H1 (cell line): ENCODE data around the gene OR56A4. TPM values are rescaled to one million over a fixed set of nuclear protein-coding genes. Genes with fewer than 3 reads are reported as not detected.

ENCODE experiments used
- CTCF ChIA-PET: fragments of 300-600 bp; sonication (Branson Sonifier 250); formaldehyde crosslinking; loops from one replicate; lab custom pipeline; 2021; ENCODE audit not compliant: partially characterized antibody; lab: Charles Lee
- POLR2A ChIA-PET: fragments of 300-600 bp; sonication (Branson Sonifier 250); formaldehyde crosslinking; loops from one replicate; lab custom pipeline; 2021; ENCODE audit warnings: inconsistent platforms; ENCODE audit not compliant: partially characterized antibody; lab: Charles Lee
- DNase-seq, 2 experiments: peaks; one replicate each; pipeline versions ENCODE4 v3.0.0 to v3.0.0-alpha.2; 2010 to 2022; ENCODE audit warnings: low spot score in 2 of 2, low read depth in 1 of 2, mixed read lengths in 1 of 2
- FAIRE-seq: peaks from 2 replicates; lab custom pipeline; 2011; peaks lifted over from hg19 to GRCh38; lab: Jason Lieb, UNC
- H2AFZ ChIP-seq: 2 replicates; pipeline ENCODE4 v1.8.1; 2012; ENCODE audit warnings: low read length, inconsistent platforms
- H2AK5ac ChIP-seq: 2 replicates; pipeline ENCODE4 v1.6.1; 2013; ENCODE audit warnings: low read depth, low read length
- H2BK120ac ChIP-seq: replicated peaks from 2 replicates; pipeline ENCODE3; 2013; ENCODE audit warnings: low read depth, low read length, inconsistent platforms
- H2BK12ac ChIP-seq: 2 replicates; pipeline ENCODE4 v1.6.1; 2013; ENCODE audit warnings: low read depth, low read length
- H2BK15ac ChIP-seq: 2 replicates; pipeline ENCODE4 v1.6.1; 2013; ENCODE audit warnings: low read length
- H2BK20ac ChIP-seq: 2 replicates; pipeline ENCODE4 v1.6.1; 2013; ENCODE audit warnings: low read length
- H2BK5ac ChIP-seq: 2 replicates; pipeline ENCODE4 v1.6.1; 2013; ENCODE audit warnings: low read depth, low read length
- H3K14ac ChIP-seq: 2 replicates; pipeline ENCODE4 v1.6.1; 2013; ENCODE audit warnings: inconsistent platforms; ENCODE audit not compliant: insufficient read length
- H3K18ac ChIP-seq: 2 replicates; pipeline ENCODE4 v1.6.1; 2013; ENCODE audit warnings: low read length; ENCODE audit errors: extremely low read depth
- H3K23ac ChIP-seq: 2 replicates; pipeline ENCODE4 v1.6.1; 2013; ENCODE audit warnings: inconsistent platforms; ENCODE audit not compliant: insufficient read length
- H3K23me2 ChIP-seq: 2 replicates; pipeline ENCODE4 v1.6.1; 2013; ENCODE audit warnings: low read depth, low read length
- H3K27ac ChIP-seq: 2 replicates; pipeline ENCODE4 v1.6.1; 2011; ENCODE audit warnings: low read depth, low read length, inconsistent platforms
- H3K27me3 ChIP-seq, 4 experiments: replicated peaks in 1 of 4; 1 replicate in 1 of 4; 2 replicates in 3 of 4; pipeline versions ENCODE4 v1.6.1 to v1.8.1; 2011 to 2013; ENCODE audit warnings: low read length in 3 of 4, mild to moderate bottlenecking in 3 of 4, inconsistent platforms in 2 of 4, mixed read lengths in 2 of 4, moderate library complexity in 1 of 4; ENCODE audit not compliant: control insufficient read depth in 3 of 4, insufficient read depth in 3 of 4; ENCODE audit errors: extremely low read depth in 1 of 4
- H3K36me3 ChIP-seq, 4 experiments: 2 replicates each; pipeline versions ENCODE4 v1.6.1 to v1.8.1; 2011 to 2013; ENCODE audit warnings: mild to moderate bottlenecking in 4 of 4, low read length in 3 of 4, moderate library complexity in 2 of 4, control low read depth in 1 of 4, inconsistent platforms in 1 of 4; ENCODE audit not compliant: insufficient read depth in 4 of 4, control insufficient read depth in 2 of 4
- H3K4ac ChIP-seq: replicated peaks from 2 replicates; pipeline ENCODE3; 2013; ENCODE audit warnings: low read length, low read depth, mixed read lengths, inconsistent platforms; ENCODE audit not compliant: insufficient read length
- H3K4me1 ChIP-seq, 4 experiments: replicated peaks in 1 of 4; 1 replicate in 1 of 4; 2 replicates in 3 of 4; pipeline versions ENCODE4 v1.6.1 to v1.8.1; 2011 to 2013; ENCODE audit warnings: low read length in 3 of 4, inconsistent platforms in 2 of 4, mixed read lengths in 1 of 4; ENCODE audit not compliant: insufficient read depth in 4 of 4, control insufficient read depth in 3 of 4
- H3K4me2 ChIP-seq, 2 experiments: 2 replicates each; pipeline versions ENCODE4 v1.6.1 to v1.8.1; 2011 to 2013; ENCODE audit warnings: low read depth in 2 of 2, low read length in 2 of 2, control low read depth in 1 of 2, inconsistent platforms in 1 of 2, mild to moderate bottlenecking in 1 of 2; ENCODE audit not compliant: insufficient read depth in 1 of 2
- H3K4me3 ChIP-seq, 4 experiments: fragments of 200-600, 300-600 bp in 1 of 4; sonication (generic), shearing (Covaris generic), sonication (Bioruptor Twin) in 1 of 4; 2 replicates each; pipeline versions ENCODE4 v1.5.1 to v1.8.1; 2011 to 2016; ENCODE audit warnings: low read length in 4 of 4, low read depth in 3 of 4, control low read depth in 2 of 4, inconsistent platforms in 2 of 4, mild to moderate bottlenecking in 2 of 4, mixed read lengths in 1 of 4, moderate library complexity in 1 of 4; ENCODE audit not compliant: insufficient read depth in 2 of 4; ENCODE audit errors: extremely low read depth in 1 of 4
- H3K56ac ChIP-seq: replicated peaks from 2 replicates; pipeline ENCODE3; 2013; ENCODE audit warnings: low read depth, mild to moderate bottlenecking, mixed read lengths, low read length, inconsistent platforms; ENCODE audit not compliant: insufficient read length
- H3K79me1 ChIP-seq: 2 replicates; pipeline ENCODE4 v1.6.1; 2013; ENCODE audit warnings: low read depth, low read length, control low read depth
- H3K79me2 ChIP-seq, 2 experiments: 2 replicates each; pipeline versions ENCODE4 v1.6.1 to v1.8.1; 2012 to 2013; ENCODE audit warnings: low read length in 2 of 2, mild to moderate bottlenecking in 2 of 2, inconsistent platforms in 1 of 2; ENCODE audit not compliant: insufficient read depth in 2 of 2, control insufficient read depth in 1 of 2
- H3K9ac ChIP-seq, 4 experiments: replicated peaks in 1 of 4; 1 replicate in 1 of 4; 2 replicates in 3 of 4; pipeline versions ENCODE4 v1.6.1 to v1.8.1; 2011 to 2013; ENCODE audit warnings: low read depth in 3 of 4, low read length in 3 of 4, control low read depth in 2 of 4, mild to moderate bottlenecking in 2 of 4, moderate library complexity in 2 of 4, inconsistent platforms in 1 of 4; ENCODE audit errors: extremely low read depth in 1 of 4
- H3K9me3 ChIP-seq, 2 experiments: 2 replicates each; pipeline versions ENCODE4 v1.6.1 to v1.8.1; 2012 to 2013; ENCODE audit warnings: mild to moderate bottlenecking in 2 of 2, moderate library complexity in 2 of 2, control low read depth in 1 of 2, inconsistent platforms in 1 of 2, low read depth in 1 of 2, low read length in 1 of 2, mixed read lengths in 1 of 2; ENCODE audit not compliant: insufficient read depth in 2 of 2
- H4K20me1 ChIP-seq, 2 experiments: replicated peaks in 1 of 2; 2 replicates each; pipeline versions ENCODE3 to v1.8.1; 2011 to 2013; ENCODE audit warnings: inconsistent platforms in 2 of 2, low read length in 2 of 2, mild to moderate bottlenecking in 1 of 2; ENCODE audit not compliant: insufficient read depth in 2 of 2, control insufficient read depth in 1 of 2
- H4K5ac ChIP-seq: 2 replicates; pipeline ENCODE4 v1.6.1; 2013; ENCODE audit warnings: low read length, low read depth, mixed read lengths, inconsistent platforms; ENCODE audit not compliant: insufficient read length
- H4K8ac ChIP-seq: 2 replicates; pipeline ENCODE4 v1.8.0; 2013; ENCODE audit warnings: mild to moderate bottlenecking, moderate library complexity, low read length, inconsistent platforms; ENCODE audit not compliant: insufficient read depth; ENCODE audit errors: extremely low read depth
- H4K91ac ChIP-seq: replicated peaks from 2 replicates; pipeline ENCODE3; 2013; ENCODE audit warnings: low read length, mixed read lengths, inconsistent platforms; ENCODE audit not compliant: insufficient read length
- BRCA1 ChIP-seq: IDR thresholded peaks from 2 replicates; pipeline ENCODE4 v1.6.1; 2012; ENCODE audit warnings: low read depth, low read length, improper control_type of control experiment
- CHD1 ChIP-seq: IDR thresholded peaks from 2 replicates; pipeline ENCODE4 v1.6.1; 2012; ENCODE audit warnings: low read depth, low read length, improper control_type of control experiment
- CREB1 ChIP-seq: IDR thresholded peaks from 2 replicates; pipeline ENCODE4 v1.6.1; 2012; ENCODE audit warnings: inconsistent platforms
- E2F6 ChIP-seq: IDR thresholded peaks from 2 replicates; pipeline ENCODE4 v1.6.1; 2012; ENCODE audit warnings: inconsistent platforms
- KDM1A ChIP-seq: fragments of 200-600, 300-600 bp; sonication (generic); IDR thresholded peaks from 2 replicates; pipeline ENCODE4 v1.7.1; 2016; ENCODE audit warnings: mild to moderate bottlenecking, low read length, borderline replicate concordance
- MAX ChIP-seq: IDR thresholded peaks from 2 replicates; pipeline ENCODE4 v1.6.1; 2012; ENCODE audit warnings: inconsistent platforms
- PHF8 ChIP-seq: fragments of 200-600 bp; sonication (generic); conservative IDR thresholded peaks from 2 replicates; pipeline ENCODE4 v1.7.1; 2012; ENCODE audit warnings: low read depth, mild to moderate bottlenecking, inconsistent platforms, low read length, moderate library complexity
- POLR2AphosphoS5 ChIP-seq: IDR thresholded peaks from 2 replicates; pipeline ENCODE4 v1.6.1; 2011; ENCODE audit warnings: low read depth, low read length
- RBBP5 ChIP-seq: IDR thresholded peaks from 2 replicates; pipeline ENCODE4 v1.7.1; 2012; ENCODE audit warnings: low read depth, mild to moderate bottlenecking, inconsistent platforms, low read length, moderate library complexity, borderline replicate concordance
- RFX5 ChIP-seq: IDR thresholded peaks from 2 replicates; pipeline ENCODE4 v1.6.1; 2011; ENCODE audit warnings: low read depth, low read length, improper control_type of control experiment, borderline replicate concordance
- USF2 ChIP-seq: IDR thresholded peaks from 2 replicates; pipeline ENCODE4 v1.6.1; 2011; ENCODE audit warnings: low read length, improper control_type of control experiment
- ZNF274 ChIP-seq: IDR thresholded peaks from 2 replicates; pipeline ENCODE4 v1.7.0; 2012; ENCODE audit warnings: low read length, borderline replicate concordance; ENCODE audit errors: extremely low read depth
- WGBS, 2 experiments: shearing (Covaris generic) in 1 of 2; methylation state at CpG; one replicate each; pipeline versions ENCODE4 v1.1.6 to v1.1.7; 2013 to 2015; ENCODE audit warnings: low lambda C conversion rate in 2 of 2, mixed read lengths in 2 of 2, inconsistent platforms in 1 of 2, low coverage in 1 of 2, missing lambda C conversion rate in 1 of 2; ENCODE audit not compliant: insufficient replicate concordance in 2 of 2, insufficient coverage in 1 of 2, insufficient read length in 1 of 2; ENCODE audit errors: extremely low coverage in 1 of 2, missing lambda C conversion rate in 1 of 2; 5-methylcytosine and 5-hydroxymethylcytosine counted together
- polyA plus RNA-seq, 7 experiments: library from polyadenylated mRNA; depleted of rRNA in 3 of 7; stranded (reverse) in 5 of 7; unstranded in 2 of 7; fragments of >200 nt in 5 of 7; fragments of 200-250 nt in 2 of 7; gene quantifications; 1 replicate in 5 of 7; 2 replicates in 1 of 7; 4 replicates in 1 of 7; pipeline versions ENCODE4 v1.2.1 to v1.2.3, GENCODE V29; 2011 to 2013; ENCODE audit warnings: missing spikeins in 2 of 7, mixed read lengths in 2 of 7
- total RNA-seq: library from RNA; stranded (reverse); fragmentation: NEBNext Ultra II Directional; extraction: Animal tissue kit (Norgen Biotek cat#: 25700); gene quantifications from 2 replicates; pipeline ENCODE4 v1.2.1, GENCODE V29; 2021

OR56A4 gene
- total and polyA plus RNA-seq, 2 of the 8 experiments (the other 6 are each of a cell fraction or from before 2014, with no cell fraction given): 0.15 TPM; not detected in 1

GRCh38 chr11:6052374-6052773 is 45.6 kb upstream of the OR56A4 start:
- DNase-seq: no peak
- H3K23me2 ChIP-seq: no peaks in the 10 kb centered on the region; the same call in 1 of the 2 replicates
- no peak overlapping the region for H3K4me3 ChIP-seq
- FAIRE-seq: no peak
- no peak overlapping the region for H2BK120ac ChIP-seq
- no peaks in the 10 kb centered on the region for H3K9me3 ChIP-seq
- H3K79me1 ChIP-seq: no peaks in the 10 kb centered on the region
- ChIA-PET POLR2A (no interaction called here), CTCF (interaction anchor here (1.7 kb wide), 1 partner anchor 11 kb away, joined by 4 read pairs; no protein-coding TSS in a partner anchor)
- no peak overlapping the region for H3K23ac ChIP-seq
- no peaks in the 10 kb centered on the region for H4K20me1 ChIP-seq
- no peak overlapping the region for H4K5ac ChIP-seq
- H3K27me3 ChIP-seq: no peaks in the 10 kb centered on the region
- H3K36me3 ChIP-seq: no peaks in the 10 kb centered on the region
- H2AFZ ChIP-seq: no peak overlapping the region
- H3K79me2 ChIP-seq: no peaks in the 10 kb centered on the region
- no peak overlapping the region for H3K9ac ChIP-seq
- H3K4ac ChIP-seq: no peak overlapping the region
- no peak overlapping the region for H2BK15ac ChIP-seq
- 88 to 100% methylated on average over 1 to 3 of the region's 3 CpGs for WGBS, 2 experiments
- peaks cover 0 to 3% (median 0%) of the 10 kb centered on the region in 4 experiments; a peak in 1 of 7 replicates for H3K4me1 ChIP-seq
- no peak overlapping the region for H2BK12ac ChIP-seq
- no peak overlapping the region for H3K4me2 ChIP-seq
- no peak overlapping the region for H4K91ac ChIP-seq
- H2BK5ac ChIP-seq: no peak overlapping the region
- no peak overlapping the region for H2AK5ac ChIP-seq
- no peak overlapping the region for H3K56ac ChIP-seq
- H3K27ac ChIP-seq: no peak overlapping the region
- H4K8ac ChIP-seq: no peak overlapping the region
- no peak overlapping the region for H3K14ac ChIP-seq
- no peak overlapping the region for H2BK20ac ChIP-seq
- H3K18ac ChIP-seq: no peak overlapping the region
- no peak for TF ChIP-seq MAX
- no peak for TF ChIP-seq KDM1A
- no peak for TF ChIP-seq RFX5
- no peak for TF ChIP-seq ZNF274
- TF ChIP-seq PHF8: no peak
- TF ChIP-seq POLR2AphosphoS5: no peak
- TF ChIP-seq USF2: no peak
- TF ChIP-seq E2F6: no peak
- no peak for TF ChIP-seq CHD1
- no peak for TF ChIP-seq CREB1
- no peak for TF ChIP-seq RBBP5
- TF ChIP-seq BRCA1: no peak
